CD4-positive, CD25-positive, alpha-beta regulatory T cell (primary cell): ENCODE results near the gene ERGIC3. TPM values are rescaled to one million over a fixed set of nuclear protein-coding genes. Genes with fewer than 3 reads are reported as not detected.
"Not testable (repeated sequence)": the region's sequence is repeated elsewhere in the genome, so short reads cannot be mapped to it uniquely, and the experiment has no call there.

Source experiments
- ATAC-seq, 2 donors: fragments of 150-1000 bp; cut with Tn5 transposase; one replicate each; pipeline ENCODE4 v1.10.0; 2021; ENCODE audit warnings: low read depth in 2 of 2, moderate number of reproducible peaks in 2 of 2, moderate library complexity in 1 of 2
- DNase-seq, 3 donors: peaks; one replicate each; pipeline versions ENCODE4 v3.0.0 to v3.0.0-alpha.2; 2012 to 2022; ENCODE audit warnings: mixed read lengths in 1 of 3
- H3K27ac ChIP-seq: one replicate; pipeline ENCODE4 v1.7.0; 2013; ENCODE audit warnings: mild to moderate bottlenecking, low read length; ENCODE audit not compliant: insufficient read depth, poor library complexity, severe bottlenecking
- H3K27me3 ChIP-seq: one replicate; pipeline ENCODE4 v1.7.0; 2013; ENCODE audit warnings: low read length; ENCODE audit not compliant: control insufficient read depth, insufficient read depth
- H3K36me3 ChIP-seq: one replicate; pipeline ENCODE4 v1.7.0; 2013; ENCODE audit warnings: mild to moderate bottlenecking, low read length, moderate library complexity; ENCODE audit not compliant: control insufficient read depth, insufficient read depth
- H3K4me1 ChIP-seq: 2 replicates; pipeline ENCODE4 v1.7.0; 2013; ENCODE audit warnings: mild to moderate bottlenecking, low read length; ENCODE audit not compliant: insufficient read depth, control insufficient read depth, poor library complexity, severe bottlenecking
- H3K4me3 ChIP-seq: one replicate; pipeline ENCODE4 v1.7.0; 2013; ENCODE audit warnings: low read depth, mild to moderate bottlenecking, low read length, moderate library complexity
- H3K9me3 ChIP-seq, 2 experiments: 1 replicate in 1 of 2; 2 replicates in 1 of 2; pipeline ENCODE4 v1.7.0; 2013; ENCODE audit warnings: low read length in 2 of 2, mild to moderate bottlenecking in 1 of 2, moderate library complexity in 1 of 2; ENCODE audit not compliant: control insufficient read depth in 2 of 2
- H3K27ac Mint-ChIP-seq, 3 donors: one replicate each; pipeline ENCODE4 v1.8.0; 2020 to 2022; ENCODE audit warnings: mild to moderate bottlenecking in 3 of 3, mixed read lengths in 3 of 3, moderate library complexity in 2 of 3
- H3K27me3 Mint-ChIP-seq: one replicate; pipeline ENCODE4 v1.8.0; 2022; ENCODE audit warnings: mild to moderate bottlenecking, mixed read lengths
- H3K36me3 Mint-ChIP-seq: one replicate; pipeline ENCODE4 v1.8.0; 2020; ENCODE audit warnings: mixed read lengths
- H3K4me1 Mint-ChIP-seq, 4 donors: one replicate each; pipeline ENCODE4 v1.8.0; 2020 to 2022; ENCODE audit warnings: mixed read lengths in 4 of 4, mild to moderate bottlenecking in 1 of 4
- H3K4me3 Mint-ChIP-seq, 4 donors: one replicate each; pipeline ENCODE4 v1.8.0; 2020 to 2022; ENCODE audit warnings: mild to moderate bottlenecking in 4 of 4, mixed read lengths in 4 of 4, moderate library complexity in 3 of 4
- H3K9me3 Mint-ChIP-seq, 7 donors: one replicate each; pipeline ENCODE4 v1.8.0; 2020 to 2022; ENCODE audit warnings: mixed read lengths in 7 of 7, mild to moderate bottlenecking in 3 of 7, moderate library complexity in 2 of 7
- polyA plus RNA-seq, 4 donors: library from polyadenylated mRNA; unstranded; fragments of 300-500 nt; fragmentation: Illumina TruSeq; gene quantifications; one replicate each; pipeline ENCODE4 v1.2.3, GENCODE V29; 2021
- total RNA-seq: library from RNA; stranded (reverse); gene quantifications from one replicate; pipeline ENCODE4 v1.2.3, GENCODE V29; 2022

Gene ERGIC3
- total and polyA plus RNA-seq, 5 donors from 2014 or later: 121 to 138 (median 132) TPM

- no peaks in the 10 kb centered on the region for H3K9me3 Mint-ChIP-seq
- peaks cover 19% of the 10 kb centered on the region for H3K36me3 ChIP-seq
- H3K27ac Mint-ChIP-seq: no peak overlapping the region
- no peaks in the 10 kb centered on the region for H3K27me3 ChIP-seq
- no peak overlapping the region for H3K4me3 ChIP-seq
- peaks cover 5 to 31% (median 23%) of the 10 kb centered on the region in 4 donors for H3K4me1 Mint-ChIP-seq
- H3K4me3 Mint-ChIP-seq: peak overlapping the region in 1 of 4 donors; percentile 91
- peaks cover 15% of the 10 kb centered on the region for H3K36me3 Mint-ChIP-seq
- ATAC-seq (no peak), DNase-seq (no peak)
- H3K27ac ChIP-seq: no peak overlapping the region
- H3K4me1 ChIP-seq: peaks cover 13% of the 10 kb centered on the region
- H3K27me3 Mint-ChIP-seq: no peaks in the 10 kb centered on the region
- no peaks in the 10 kb centered on the region for H3K9me3 ChIP-seq
Measured at GRCh38 chr20:35544436-35544835, 2.6 kb downstream of the ERGIC3 start.

DNA sequence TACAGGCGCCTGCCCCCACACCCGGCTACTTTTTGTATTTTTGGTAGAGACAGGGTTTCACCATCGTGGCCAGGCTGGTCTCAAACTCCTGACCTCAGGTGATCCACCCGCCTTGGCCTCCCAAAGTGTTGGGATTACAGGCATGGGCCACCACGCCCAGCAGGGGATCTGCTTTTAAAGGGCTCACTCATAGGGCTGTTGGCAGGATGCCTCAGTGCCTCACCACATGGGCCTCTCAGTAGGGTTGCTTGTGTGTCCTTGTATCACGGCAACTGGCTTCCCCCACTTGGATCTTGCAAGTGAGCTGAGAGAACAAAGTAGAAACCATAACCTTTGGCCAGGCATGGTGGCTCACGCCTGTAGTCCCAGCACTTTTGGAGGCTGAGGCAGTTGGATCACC, 3.1 kb downstream of the ERGIC3 start:
- peaks cover 19% of the 10 kb centered on the region for H3K36me3 ChIP-seq
- not testable (repeated sequence) for ATAC-seq, H3K9me3 Mint-ChIP-seq, H3K27me3 ChIP-seq, DNase-seq, H3K4me3 Mint-ChIP-seq, H3K27ac Mint-ChIP-seq, H3K4me3 ChIP-seq, H3K27me3 Mint-ChIP-seq, H3K27ac ChIP-seq, H3K9me3 ChIP-seq
- H3K4me1 ChIP-seq: peaks cover 13% of the 10 kb centered on the region
- Mint-ChIP-seq H3K36me3 (peaks cover 19% of the 10 kb centered on the region), H3K4me1 (peaks cover 5 to 31% (median 23%) of the 10 kb centered on the region in 4 donors)

DNA sequence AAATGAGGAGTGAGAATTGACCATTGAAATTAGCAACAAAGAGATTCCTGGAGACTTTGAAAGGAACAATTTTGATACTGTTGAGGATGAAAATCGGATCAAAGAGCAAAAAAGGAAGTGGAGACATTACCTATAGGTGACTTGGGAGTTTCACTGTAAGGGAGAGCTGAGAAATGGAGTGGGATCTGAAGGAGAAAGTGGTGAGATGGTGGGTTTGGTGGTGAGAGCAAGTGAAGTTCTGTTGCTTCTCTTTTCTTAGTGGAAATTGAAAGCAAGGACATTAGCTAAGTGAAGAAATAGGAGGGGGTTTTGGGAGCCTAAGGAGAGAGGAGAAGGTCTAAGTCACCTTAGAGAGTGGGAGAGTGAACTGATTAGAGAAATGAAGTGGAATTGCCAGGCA, 4.2 kb downstream of the ERGIC3 start:
- Mint-ChIP-seq H3K36me3 (peaks cover 21% of the 10 kb centered on the region), H3K4me3 (no peak overlapping the region), H3K9me3 (no peaks in the 10 kb centered on the region), H3K27me3 (no peaks in the 10 kb centered on the region), H3K4me1 (peaks cover under 1 to 30% (median 21%) of the 10 kb centered on the region in 4 donors), H3K27ac (no peak overlapping the region)
- no peak overlapping the region for H3K27ac ChIP-seq
- H3K27me3 ChIP-seq: no peaks in the 10 kb centered on the region
- no peak for ATAC-seq
- no peaks in the 10 kb centered on the region for H3K9me3 ChIP-seq
- H3K36me3 ChIP-seq: peaks cover 19% of the 10 kb centered on the region
- DNase-seq: no peak
- peaks cover 13% of the 10 kb centered on the region for H3K4me1 ChIP-seq
- H3K4me3 ChIP-seq: no peak overlapping the region

DNA sequence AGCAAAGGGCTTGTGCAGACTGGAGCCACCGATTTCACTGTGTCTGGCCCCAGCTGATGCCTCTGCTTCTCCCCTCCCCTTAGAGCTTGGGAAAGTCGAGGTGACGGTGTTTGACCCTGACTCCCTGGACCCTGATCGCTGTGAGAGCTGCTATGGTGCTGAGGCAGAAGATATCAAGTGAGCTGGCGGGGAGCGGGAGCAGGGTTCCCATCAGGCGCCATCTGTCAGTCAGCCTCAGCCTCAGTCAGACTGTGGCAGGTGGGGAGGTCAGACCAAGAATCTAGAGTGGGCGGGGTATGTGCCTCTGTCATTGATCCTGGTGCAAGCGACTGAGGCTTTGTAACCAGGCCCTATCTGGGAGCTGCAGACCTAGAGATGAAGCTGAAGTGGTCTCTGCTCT, 5.5 kb downstream of the ERGIC3 start:
- Mint-ChIP-seq H3K36me3 (peaks cover 21% of the 10 kb centered on the region), H3K27me3 (no peaks in the 10 kb centered on the region), H3K27ac (no peak overlapping the region), H3K4me3 (no peak overlapping the region), H3K9me3 (no peaks in the 10 kb centered on the region), H3K4me1 (peaks cover 0 to 18% (median 15%) of the 10 kb centered on the region in 4 donors)
- H3K9me3 ChIP-seq: no peaks in the 10 kb centered on the region
- no peak overlapping the region for H3K4me3 ChIP-seq
- H3K4me1 ChIP-seq: peaks cover 4% of the 10 kb centered on the region
- H3K36me3 ChIP-seq: peaks cover 26% of the 10 kb centered on the region
- H3K27ac ChIP-seq: no peak overlapping the region
- no peaks in the 10 kb centered on the region for H3K27me3 ChIP-seq
- no peak for DNase-seq
- no peak for ATAC-seq

- no peaks in the 10 kb centered on the region for H3K9me3 ChIP-seq
- DNase-seq (no peak), ATAC-seq (no peak)
- H3K4me1 ChIP-seq: no peaks in the 10 kb centered on the region
- Mint-ChIP-seq H3K27ac (no peak overlapping the region), H3K4me3 (no peak overlapping the region), H3K27me3 (no peaks in the 10 kb centered on the region), H3K36me3 (peaks cover 39% of the 10 kb centered on the region), H3K9me3 (no peaks in the 10 kb centered on the region), H3K4me1 (peaks cover 0 to 3% (median 0%) of the 10 kb centered on the region in 4 donors)
- H3K4me3 ChIP-seq: no peak overlapping the region
- peaks cover 52% of the 10 kb centered on the region for H3K36me3 ChIP-seq
- no peak overlapping the region for H3K27ac ChIP-seq
- H3K27me3 ChIP-seq: no peaks in the 10 kb centered on the region
Measured at GRCh38 chr20:35551503-35551902, 9.6 kb downstream of the ERGIC3 start.

GRCh38 chr20:35552914-35553313, 11.0 kb downstream of the ERGIC3 start:
- H3K27me3 Mint-ChIP-seq: no peaks in the 10 kb centered on the region
- H3K27ac Mint-ChIP-seq: no peak overlapping the region
- peaks cover 0 to 3% (median 0%) of the 10 kb centered on the region in 4 donors for H3K4me1 Mint-ChIP-seq
- Histone ChIP-seq H3K4me1 (no peaks in the 10 kb centered on the region), H3K27ac (no peak overlapping the region), H3K36me3 (peaks cover 54% of the 10 kb centered on the region), H3K27me3 (no peaks in the 10 kb centered on the region), H3K4me3 (no peak overlapping the region), H3K9me3 (no peaks in the 10 kb centered on the region)
- H3K4me3 Mint-ChIP-seq: no peak overlapping the region
- ATAC-seq (no peak), DNase-seq (no peak)
- H3K36me3 Mint-ChIP-seq: peaks cover 47% of the 10 kb centered on the region
- H3K9me3 Mint-ChIP-seq: no peaks in the 10 kb centered on the region

DNA sequence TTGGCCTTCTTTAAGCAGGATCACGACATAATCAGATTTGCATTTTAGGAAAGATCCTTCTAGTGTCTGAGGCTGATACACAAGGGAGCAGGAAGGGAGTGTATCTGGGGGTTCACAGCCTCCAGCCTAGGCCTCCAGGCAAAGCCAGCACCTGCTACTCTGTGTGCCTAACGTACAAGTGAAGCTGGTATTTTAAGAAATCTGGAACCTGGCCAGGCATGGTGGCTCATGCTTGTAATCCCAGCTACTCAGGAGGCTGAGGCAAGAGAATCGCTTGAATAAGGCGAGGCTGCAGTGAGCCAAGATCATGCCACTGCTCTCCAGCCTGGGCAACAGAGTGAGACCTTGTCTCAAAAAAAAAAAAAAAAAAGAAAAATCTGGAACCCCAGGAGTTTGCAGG, 13.6 kb downstream of the ERGIC3 start:
- ATAC-seq, H3K4me3 Mint-ChIP-seq, H3K27me3 Mint-ChIP-seq, H3K9me3 Mint-ChIP-seq, H3K9me3 ChIP-seq, DNase-seq, H3K27me3 ChIP-seq, H3K27ac ChIP-seq, H3K27ac Mint-ChIP-seq, H3K4me1 ChIP-seq, H3K4me1 Mint-ChIP-seq, H3K4me3 ChIP-seq: not testable (repeated sequence)
- peaks cover 39% of the 10 kb centered on the region for H3K36me3 ChIP-seq
- H3K36me3 Mint-ChIP-seq: peaks cover 38% of the 10 kb centered on the region

DNA sequence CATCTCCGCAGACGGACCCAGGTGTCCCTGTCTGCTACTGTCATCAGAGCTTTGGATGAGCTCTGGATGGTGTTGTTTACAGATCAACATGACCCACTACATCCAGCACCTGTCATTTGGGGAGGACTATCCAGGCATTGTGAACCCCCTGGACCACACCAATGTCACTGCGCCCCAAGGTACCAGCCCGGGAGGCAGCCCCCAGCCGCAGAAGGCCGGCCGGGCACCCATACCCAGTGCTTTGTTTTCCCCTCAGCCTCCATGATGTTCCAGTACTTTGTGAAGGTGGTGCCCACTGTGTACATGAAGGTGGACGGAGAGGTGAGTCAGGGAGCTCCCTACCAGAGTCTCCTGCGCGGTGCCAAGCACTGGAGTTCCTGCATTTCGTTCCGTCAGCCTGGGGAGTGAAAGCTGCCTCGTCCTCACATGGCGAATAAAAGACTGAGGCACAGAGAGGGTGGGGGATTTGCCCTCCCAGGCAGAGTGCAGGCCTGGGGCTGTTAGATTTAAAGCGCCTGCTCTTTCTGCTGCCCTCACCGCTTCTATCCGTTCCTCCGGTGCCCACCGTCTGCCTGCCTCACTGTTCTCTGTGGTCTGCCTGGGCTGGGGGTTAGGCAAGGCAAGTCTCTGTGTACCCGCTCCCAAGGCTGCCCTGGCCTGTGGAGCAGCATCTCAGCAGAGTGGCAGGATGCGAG, 14.2 kb downstream of the ERGIC3 start:
- H3K4me3 Mint-ChIP-seq: no peak overlapping the region
- no peaks in the 10 kb centered on the region for H3K27me3 ChIP-seq
- H3K9me3 Mint-ChIP-seq: no peaks in the 10 kb centered on the region
- no peaks in the 10 kb centered on the region for H3K4me1 ChIP-seq
- ATAC-seq: no peak
- peaks cover 38% of the 10 kb centered on the region for H3K36me3 Mint-ChIP-seq
- no peaks in the 10 kb centered on the region for H3K9me3 ChIP-seq
- H3K4me3 ChIP-seq: no peak overlapping the region
- no peaks in the 10 kb centered on the region for H3K4me1 Mint-ChIP-seq
- no peaks in the 10 kb centered on the region for H3K27me3 Mint-ChIP-seq
- DNase-seq: no peak
- no peak overlapping the region for H3K27ac ChIP-seq
- peaks cover 39% of the 10 kb centered on the region for H3K36me3 ChIP-seq
- H3K27ac Mint-ChIP-seq: no peak overlapping the region
